A673 (cell line): ENCODE data around the gene NEB. TPM values are rescaled to one million over a fixed set of nuclear protein-coding genes. Genes with fewer than 3 reads are reported as not detected.

Experiments used
- BruUV-seq: library from RNA; stranded (reverse); fragments of 400-500 nt; replicated peaks from 2 replicates; lab custom pipeline; 2021; lab: Mats Ljungman, UMichigan
- CTCF ChIA-PET: fragments of 300-600 bp; sonication (Branson Sonifier 250); formaldehyde crosslinking; loops from one replicate; lab custom pipeline; 2022; ENCODE audit warnings: antibody characterized with exemption; lab: Charles Lee
- POLR2A ChIA-PET: fragments of 300-600 bp; sonication (Branson Sonifier 250); formaldehyde crosslinking; loops from one replicate; lab custom pipeline; 2022; ENCODE audit warnings: antibody characterized with exemption; ENCODE audit not compliant: low non-redundant PET; lab: Charles Lee
- DNase-seq: peaks from one replicate; pipeline ENCODE4 v3.0.0-alpha.2; 2015; ENCODE audit warnings: low spot score
- H3K27ac ChIP-seq: fragments of 200-600 bp; sonication (generic); 2 replicates; pipeline ENCODE4 v1.5.1; 2016; ENCODE audit warnings: mixed run types, low read depth, mild to moderate bottlenecking, mixed read lengths, antibody characterized with exemption, low read length; ENCODE audit not compliant: poor library complexity, severe bottlenecking
- H3K27me3 ChIP-seq: fragments of 200-600 bp; sonication (generic); replicated peaks from 2 replicates; pipeline ENCODE4 v1.6.1; 2017; ENCODE audit warnings: mixed run types, low read depth, mild to moderate bottlenecking, mixed read lengths, antibody characterized with exemption, low read length; ENCODE audit not compliant: insufficient read depth, poor library complexity
- H3K36me3 ChIP-seq: fragments of 200-600 bp; sonication (generic); 2 replicates; pipeline ENCODE4 v1.6.1; 2016; ENCODE audit warnings: mixed run types, mild to moderate bottlenecking, mixed read lengths, antibody characterized with exemption, low read length; ENCODE audit not compliant: insufficient read depth, poor library complexity, severe bottlenecking
- H3K4me1 ChIP-seq: fragments of 200-600 bp; sonication (generic); 2 replicates; pipeline ENCODE4 v1.6.1; 2017; ENCODE audit warnings: mixed run types, mild to moderate bottlenecking, mixed read lengths, antibody characterized with exemption, low read length; ENCODE audit not compliant: insufficient read depth, poor library complexity, severe bottlenecking
- H3K4me3 ChIP-seq: fragments of 200-600 bp; sonication (generic); 2 replicates; pipeline ENCODE4 v1.5.1; 2016; ENCODE audit warnings: low read depth, mixed run types, mild to moderate bottlenecking, mixed read lengths, low read length; ENCODE audit not compliant: poor library complexity, severe bottlenecking
- H3K9me3 ChIP-seq: fragments of 200-600 bp; sonication (generic); 2 replicates; pipeline ENCODE4 v1.6.1; 2016; ENCODE audit warnings: mixed run types, low read depth, mild to moderate bottlenecking, mixed read lengths, antibody characterized with exemption, low read length; ENCODE audit not compliant: poor library complexity, severe bottlenecking
- CTCF ChIP-seq: fragments of 300-800, 200-600 bp; sonication (generic); conservative IDR thresholded peaks from 2 replicates; pipeline ENCODE4 v1.5.1; 2017; ENCODE audit warnings: low read depth, mild to moderate bottlenecking, antibody characterized with exemption, low read length, moderate library complexity, mixed read lengths
- EZH2 ChIP-seq: fragments of 200-600 bp; sonication (generic); IDR thresholded peaks from 2 replicates; pipeline ENCODE4 v1.6.1; 2017; ENCODE audit warnings: borderline replicate concordance, low read depth, mild to moderate bottlenecking, mixed read lengths, antibody characterized with exemption, low read length; ENCODE audit not compliant: poor library complexity, severe bottlenecking
- intact Hi-C: fragments of 100-400 bp; cut with micrococcal nuclease; formaldehyde crosslinking; loops from one replicate; pipeline ENCODE4 v1.10.0; 2022; ENCODE audit not compliant: unreplicated experiment
- total RNA-seq: library from RNA; stranded (reverse); gene quantifications from 2 replicates; pipeline ENCODE4 v1.2.3, GENCODE V29; 2021

The NEB gene
- total RNA-seq, 1 experiment from 2014 or later = 7.0 TPM

- intact Hi-C loops = no loop called here
- H3K27ac ChIP-seq = no peak overlapping the region
Observed at GRCh38 chr2:151729837-151730236, 4.4 kb downstream of the NEB start.

GRCh38 chr2:151729415-151729811 is 4.9 kb downstream of the NEB start:
- H3K4me3 ChIP-seq = no peak overlapping the region
- intact Hi-C loops = no loop called here
- DNase-seq = no peak
- no peaks in the 10 kb centered on the region for H3K4me1 ChIP-seq
- no peak for TF ChIP-seq EZH2
- no peak for TF ChIP-seq CTCF
- no TSS peak for BruUV-seq
- POLR2A ChIA-PET = no interaction called here
- no peak overlapping the region for H3K27ac ChIP-seq
- CTCF ChIA-PET = no interaction called here
- H3K27me3 ChIP-seq = no peaks in the 10 kb centered on the region
- H3K36me3 ChIP-seq = no peaks in the 10 kb centered on the region
- H3K9me3 ChIP-seq = no peaks in the 10 kb centered on the region

More at GRCh38 chr2:151729837-151730236, 4.4 kb downstream of the NEB start:
- Histone ChIP-seq H3K4me1 (no peaks in the 10 kb centered on the region), H3K9me3 (no peaks in the 10 kb centered on the region), H3K4me3 (no peak overlapping the region), H3K36me3 (no peaks in the 10 kb centered on the region), H3K27me3 (no peaks in the 10 kb centered on the region)
- DNase-seq = no peak
- ChIA-PET POLR2A (no interaction called here), CTCF (no interaction called here)
- TF ChIP-seq EZH2 (no peak), CTCF (no peak)
- BruUV-seq = no TSS peak

- no peaks in the 10 kb centered on the region for H3K27me3 ChIP-seq
- H3K4me1 ChIP-seq = no peaks in the 10 kb centered on the region
- ChIA-PET POLR2A (no interaction called here), CTCF (no interaction called here)
- H3K9me3 ChIP-seq = no peaks in the 10 kb centered on the region
- peak; percentile 9 for DNase-seq
- intact Hi-C loops = no loop called here
- no peak overlapping the region for H3K27ac ChIP-seq
- H3K4me3 ChIP-seq = no peak overlapping the region
- no peaks in the 10 kb centered on the region for H3K36me3 ChIP-seq
- no peak for TF ChIP-seq EZH2
- TF ChIP-seq CTCF = 0 out of 2 replicates have a peak, but pooled peaks have one; percentile 18
- no TSS peak for BruUV-seq
Observed at GRCh38 chr2:151728804-151729414, 5.4 kb downstream of the NEB start.
